H1 (cell line): ENCODE measurements around the gene NLRP11. TPM values are rescaled to one million over a fixed set of nuclear protein-coding genes. Genes with fewer than 3 reads are reported as not detected.

Experiments
- CTCF ChIA-PET: fragments of 300-600 bp; sonication (Branson Sonifier 250); formaldehyde crosslinking; loops from one replicate; lab custom pipeline; 2021; ENCODE audit not compliant: partially characterized antibody; lab: Charles Lee
- POLR2A ChIA-PET: fragments of 300-600 bp; sonication (Branson Sonifier 250); formaldehyde crosslinking; loops from one replicate; lab custom pipeline; 2021; ENCODE audit warnings: inconsistent platforms; ENCODE audit not compliant: partially characterized antibody; lab: Charles Lee
- DNase-seq, 2 experiments: peaks; one replicate each; pipeline versions ENCODE4 v3.0.0 to v3.0.0-alpha.2; 2010 to 2022; ENCODE audit warnings: low spot score in 2 of 2, low read depth in 1 of 2, mixed read lengths in 1 of 2
- FAIRE-seq: peaks from 2 replicates; lab custom pipeline; 2011; peaks lifted over from hg19 to GRCh38; lab: Jason Lieb, UNC
- H2AFZ ChIP-seq: 2 replicates; pipeline ENCODE4 v1.8.1; 2012; ENCODE audit warnings: low read length, inconsistent platforms
- H2AK5ac ChIP-seq: 2 replicates; pipeline ENCODE4 v1.6.1; 2013; ENCODE audit warnings: low read depth, low read length
- H2BK120ac ChIP-seq: replicated peaks from 2 replicates; pipeline ENCODE3; 2013; ENCODE audit warnings: low read depth, low read length, inconsistent platforms
- H2BK12ac ChIP-seq: 2 replicates; pipeline ENCODE4 v1.6.1; 2013; ENCODE audit warnings: low read depth, low read length
- H2BK15ac ChIP-seq: 2 replicates; pipeline ENCODE4 v1.6.1; 2013; ENCODE audit warnings: low read length
- H2BK20ac ChIP-seq: 2 replicates; pipeline ENCODE4 v1.6.1; 2013; ENCODE audit warnings: low read length
- H2BK5ac ChIP-seq: 2 replicates; pipeline ENCODE4 v1.6.1; 2013; ENCODE audit warnings: low read depth, low read length
- H3K14ac ChIP-seq: 2 replicates; pipeline ENCODE4 v1.6.1; 2013; ENCODE audit warnings: inconsistent platforms; ENCODE audit not compliant: insufficient read length
- H3K18ac ChIP-seq: 2 replicates; pipeline ENCODE4 v1.6.1; 2013; ENCODE audit warnings: low read length; ENCODE audit errors: extremely low read depth
- H3K23ac ChIP-seq: 2 replicates; pipeline ENCODE4 v1.6.1; 2013; ENCODE audit warnings: inconsistent platforms; ENCODE audit not compliant: insufficient read length
- H3K23me2 ChIP-seq: 2 replicates; pipeline ENCODE4 v1.6.1; 2013; ENCODE audit warnings: low read depth, low read length
- H3K27ac ChIP-seq: 2 replicates; pipeline ENCODE4 v1.6.1; 2011; ENCODE audit warnings: low read depth, low read length, inconsistent platforms
- H3K27me3 ChIP-seq, 4 experiments: replicated peaks in 1 of 4; 1 replicate in 1 of 4; 2 replicates in 3 of 4; pipeline versions ENCODE4 v1.6.1 to v1.8.1; 2011 to 2013; ENCODE audit warnings: low read length in 3 of 4, mild to moderate bottlenecking in 3 of 4, inconsistent platforms in 2 of 4, mixed read lengths in 2 of 4, moderate library complexity in 1 of 4; ENCODE audit not compliant: control insufficient read depth in 3 of 4, insufficient read depth in 3 of 4; ENCODE audit errors: extremely low read depth in 1 of 4
- H3K36me3 ChIP-seq, 4 experiments: 2 replicates each; pipeline versions ENCODE4 v1.6.1 to v1.8.1; 2011 to 2013; ENCODE audit warnings: mild to moderate bottlenecking in 4 of 4, low read length in 3 of 4, moderate library complexity in 2 of 4, control low read depth in 1 of 4, inconsistent platforms in 1 of 4; ENCODE audit not compliant: insufficient read depth in 4 of 4, control insufficient read depth in 2 of 4
- H3K4ac ChIP-seq: replicated peaks from 2 replicates; pipeline ENCODE3; 2013; ENCODE audit warnings: low read length, low read depth, mixed read lengths, inconsistent platforms; ENCODE audit not compliant: insufficient read length
- H3K4me1 ChIP-seq, 4 experiments: replicated peaks in 1 of 4; 1 replicate in 1 of 4; 2 replicates in 3 of 4; pipeline versions ENCODE4 v1.6.1 to v1.8.1; 2011 to 2013; ENCODE audit warnings: low read length in 3 of 4, inconsistent platforms in 2 of 4, mixed read lengths in 1 of 4; ENCODE audit not compliant: insufficient read depth in 4 of 4, control insufficient read depth in 3 of 4
- H3K4me2 ChIP-seq, 2 experiments: 2 replicates each; pipeline versions ENCODE4 v1.6.1 to v1.8.1; 2011 to 2013; ENCODE audit warnings: low read depth in 2 of 2, low read length in 2 of 2, control low read depth in 1 of 2, inconsistent platforms in 1 of 2, mild to moderate bottlenecking in 1 of 2; ENCODE audit not compliant: insufficient read depth in 1 of 2
- H3K4me3 ChIP-seq, 4 experiments: fragments of 200-600, 300-600 bp in 1 of 4; sonication (generic), shearing (Covaris generic), sonication (Bioruptor Twin) in 1 of 4; 2 replicates each; pipeline versions ENCODE4 v1.5.1 to v1.8.1; 2011 to 2016; ENCODE audit warnings: low read length in 4 of 4, low read depth in 3 of 4, control low read depth in 2 of 4, inconsistent platforms in 2 of 4, mild to moderate bottlenecking in 2 of 4, mixed read lengths in 1 of 4, moderate library complexity in 1 of 4; ENCODE audit not compliant: insufficient read depth in 2 of 4; ENCODE audit errors: extremely low read depth in 1 of 4
- H3K56ac ChIP-seq: replicated peaks from 2 replicates; pipeline ENCODE3; 2013; ENCODE audit warnings: low read depth, mild to moderate bottlenecking, mixed read lengths, low read length, inconsistent platforms; ENCODE audit not compliant: insufficient read length
- H3K79me1 ChIP-seq: 2 replicates; pipeline ENCODE4 v1.6.1; 2013; ENCODE audit warnings: low read depth, low read length, control low read depth
- H3K79me2 ChIP-seq, 2 experiments: 2 replicates each; pipeline versions ENCODE4 v1.6.1 to v1.8.1; 2012 to 2013; ENCODE audit warnings: low read length in 2 of 2, mild to moderate bottlenecking in 2 of 2, inconsistent platforms in 1 of 2; ENCODE audit not compliant: insufficient read depth in 2 of 2, control insufficient read depth in 1 of 2
- H3K9ac ChIP-seq, 4 experiments: replicated peaks in 1 of 4; 1 replicate in 1 of 4; 2 replicates in 3 of 4; pipeline versions ENCODE4 v1.6.1 to v1.8.1; 2011 to 2013; ENCODE audit warnings: low read depth in 3 of 4, low read length in 3 of 4, control low read depth in 2 of 4, mild to moderate bottlenecking in 2 of 4, moderate library complexity in 2 of 4, inconsistent platforms in 1 of 4; ENCODE audit errors: extremely low read depth in 1 of 4
- H3K9me3 ChIP-seq, 2 experiments: 2 replicates each; pipeline versions ENCODE4 v1.6.1 to v1.8.1; 2012 to 2013; ENCODE audit warnings: mild to moderate bottlenecking in 2 of 2, moderate library complexity in 2 of 2, control low read depth in 1 of 2, inconsistent platforms in 1 of 2, low read depth in 1 of 2, low read length in 1 of 2, mixed read lengths in 1 of 2; ENCODE audit not compliant: insufficient read depth in 2 of 2
- H4K20me1 ChIP-seq, 2 experiments: replicated peaks in 1 of 2; 2 replicates each; pipeline versions ENCODE3 to v1.8.1; 2011 to 2013; ENCODE audit warnings: inconsistent platforms in 2 of 2, low read length in 2 of 2, mild to moderate bottlenecking in 1 of 2; ENCODE audit not compliant: insufficient read depth in 2 of 2, control insufficient read depth in 1 of 2
- H4K5ac ChIP-seq: 2 replicates; pipeline ENCODE4 v1.6.1; 2013; ENCODE audit warnings: low read length, low read depth, mixed read lengths, inconsistent platforms; ENCODE audit not compliant: insufficient read length
- H4K8ac ChIP-seq: 2 replicates; pipeline ENCODE4 v1.8.0; 2013; ENCODE audit warnings: mild to moderate bottlenecking, moderate library complexity, low read length, inconsistent platforms; ENCODE audit not compliant: insufficient read depth; ENCODE audit errors: extremely low read depth
- H4K91ac ChIP-seq: replicated peaks from 2 replicates; pipeline ENCODE3; 2013; ENCODE audit warnings: low read length, mixed read lengths, inconsistent platforms; ENCODE audit not compliant: insufficient read length
- ASH2L ChIP-seq: fragments of 200-600, 300-600 bp; sonication (generic); IDR thresholded peaks from one replicate; pipeline ENCODE4 v1.7.1; 2017; ENCODE audit warnings: low read length
- CBX8 ChIP-seq: fragments of 300-800, 300-1000 bp; sonication (generic); IDR thresholded peaks from 2 replicates; pipeline ENCODE4 v1.7.1; 2016; ENCODE audit warnings: low read depth, low read length, borderline replicate concordance
- CHD2 ChIP-seq: IDR thresholded peaks from 2 replicates; pipeline ENCODE4 v1.6.1; 2012; ENCODE audit warnings: low read length, improper control_type of control experiment
- KDM4A ChIP-seq: IDR thresholded peaks from one replicate; pipeline ENCODE4 v1.7.1; 2012; ENCODE audit warnings: low read depth, mild to moderate bottlenecking, moderate library complexity, low read length, inconsistent platforms; ENCODE audit not compliant: severe bottlenecking
- MAFK ChIP-seq: IDR thresholded peaks from 2 replicates; pipeline ENCODE4 v1.6.1; 2012; ENCODE audit warnings: low read depth, mild to moderate bottlenecking, improper control_type of control experiment, low read length
- NANOG ChIP-seq: IDR thresholded peaks from 2 replicates; pipeline ENCODE4 v1.6.1; 2011; ENCODE audit warnings: low read length, low read depth, mild to moderate bottlenecking, inconsistent platforms; ENCODE audit not compliant: insufficient read depth, poor library complexity, severe bottlenecking
- POLR2A ChIP-seq, 2 experiments: IDR thresholded peaks; 1 replicate in 1 of 2; 2 replicates in 1 of 2; pipeline ENCODE4 v1.6.1; 2011; ENCODE audit warnings: low read depth in 2 of 2, low read length in 2 of 2, mild to moderate bottlenecking in 2 of 2; ENCODE audit errors: control extremely low read depth in 1 of 2
- RNF2 ChIP-seq: fragments of 200-900, 300-1000 bp; sonication (generic); IDR thresholded peaks from 2 replicates; pipeline ENCODE4 v1.7.1; 2016; ENCODE audit warnings: borderline replicate concordance, low read depth, mild to moderate bottlenecking, antibody characterized with exemption, low read length; ENCODE audit not compliant: poor library complexity, severe bottlenecking; ENCODE audit errors: missing control alignments
- SIX5 ChIP-seq: IDR thresholded peaks from 2 replicates; pipeline ENCODE4 v1.6.1; 2011; ENCODE audit warnings: mild to moderate bottlenecking, low read depth, low read length
- TCF12 ChIP-seq: IDR thresholded peaks from 2 replicates; pipeline ENCODE4 v1.6.1; 2011; ENCODE audit warnings: low read depth, mild to moderate bottlenecking, low read length
- WGBS, 2 experiments: shearing (Covaris generic) in 1 of 2; methylation state at CpG; one replicate each; pipeline versions ENCODE4 v1.1.6 to v1.1.7; 2013 to 2015; ENCODE audit warnings: low lambda C conversion rate in 2 of 2, mixed read lengths in 2 of 2, inconsistent platforms in 1 of 2, low coverage in 1 of 2, missing lambda C conversion rate in 1 of 2; ENCODE audit not compliant: insufficient replicate concordance in 2 of 2, insufficient coverage in 1 of 2, insufficient read length in 1 of 2; ENCODE audit errors: extremely low coverage in 1 of 2, missing lambda C conversion rate in 1 of 2; 5-methylcytosine and 5-hydroxymethylcytosine counted together
- polyA plus RNA-seq, 7 experiments: library from polyadenylated mRNA; depleted of rRNA in 3 of 7; stranded (reverse) in 5 of 7; unstranded in 2 of 7; fragments of >200 nt in 5 of 7; fragments of 200-250 nt in 2 of 7; gene quantifications; 1 replicate in 5 of 7; 2 replicates in 1 of 7; 4 replicates in 1 of 7; pipeline versions ENCODE4 v1.2.1 to v1.2.3, GENCODE V29; 2011 to 2013; ENCODE audit warnings: missing spikeins in 2 of 7, mixed read lengths in 2 of 7
- total RNA-seq: library from RNA; stranded (reverse); fragmentation: NEBNext Ultra II Directional; extraction: Animal tissue kit (Norgen Biotek cat#: 25700); gene quantifications from 2 replicates; pipeline ENCODE4 v1.2.1, GENCODE V29; 2021
- TF ChIP-seq, protein P1 (sequence below): IDR thresholded peaks from 2 replicates; pipeline ENCODE4 v1.6.1; 2011; ENCODE audit warnings: low read depth, mild to moderate bottlenecking, low read length; ENCODE audit not compliant: insufficient read depth
- TF ChIP-seq, protein P2 (sequence below), 3 experiments: IDR thresholded peaks; 1 replicate in 2 of 3; 2 replicates in 1 of 3; pipeline versions ENCODE4 v1.5.1 to v1.6.1; 2011; ENCODE audit warnings: low read length in 3 of 3, mild to moderate bottlenecking in 3 of 3, inconsistent platforms in 2 of 3, low read depth in 1 of 3, moderate library complexity in 1 of 3; ENCODE audit not compliant: insufficient read depth in 1 of 3; ENCODE audit errors: control extremely low read depth in 1 of 3

The NLRP11 gene
- total and polyA plus RNA-seq, 2 of the 8 experiments (the other 6 are each of a cell fraction or from before 2014, with no cell fraction given) = not detected

DNA sequence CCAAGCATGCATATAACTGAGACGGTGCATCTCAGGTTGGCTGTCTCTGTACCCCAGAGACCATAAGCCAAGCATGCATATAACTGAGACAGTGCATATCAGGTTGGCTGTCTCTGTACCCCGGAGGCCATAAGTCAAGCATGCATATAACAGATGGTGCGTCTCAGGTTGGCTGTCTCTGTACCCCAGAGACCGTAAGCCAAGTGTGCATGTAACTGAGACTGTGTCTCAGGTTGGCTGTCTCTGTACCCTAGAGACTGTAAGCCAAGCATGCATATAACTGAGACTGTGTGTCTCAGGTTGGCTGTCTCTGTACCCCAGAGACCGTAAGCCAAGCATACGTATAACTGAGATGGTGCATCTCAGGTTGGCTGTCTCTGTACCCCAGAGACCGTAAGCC lies 35.3 kb upstream of the NLRP11 start:
- no peak overlapping the region for H2BK120ac ChIP-seq
- H2BK20ac ChIP-seq = no peak overlapping the region
- H3K4me3 ChIP-seq = no peak overlapping the region
- no peak overlapping the region for H3K14ac ChIP-seq
- H4K5ac ChIP-seq = no peak overlapping the region
- no peaks in the 10 kb centered on the region for H3K79me1 ChIP-seq
- no peaks in the 10 kb centered on the region for H3K23me2 ChIP-seq
- no peak overlapping the region for H3K18ac ChIP-seq
- no peaks in the 10 kb centered on the region for H3K79me2 ChIP-seq
- H3K9ac ChIP-seq = no peak overlapping the region
- 85% methylated on average over 7 of the region's 7 CpGs; no CpG with 5 or more reads in 1 of the 2 experiments for WGBS, 2 experiments
- H2AFZ ChIP-seq = no peak overlapping the region
- FAIRE-seq (no peak), DNase-seq (no peak)
- H3K4me1 ChIP-seq = no peaks in the 10 kb centered on the region
- H2BK12ac ChIP-seq = no peak overlapping the region
- CTCF ChIA-PET = no interaction called here
- no peak overlapping the region for H4K8ac ChIP-seq
- H3K4ac ChIP-seq = no peak overlapping the region
- POLR2A ChIA-PET = no interaction called here
- no peak overlapping the region for H3K4me2 ChIP-seq
- H4K20me1 ChIP-seq = no peaks in the 10 kb centered on the region
- peaks cover 60 to 84% of the 10 kb centered on the region in 2 experiments for H3K9me3 ChIP-seq
- H4K91ac ChIP-seq = no peak overlapping the region
- no peak overlapping the region for H3K27ac ChIP-seq
- no peak overlapping the region for H2AK5ac ChIP-seq
- H3K27me3 ChIP-seq = no peaks in the 10 kb centered on the region
- H2BK15ac ChIP-seq = no peak overlapping the region
- H3K56ac ChIP-seq = no peak overlapping the region
- no peak overlapping the region for H2BK5ac ChIP-seq
- no peaks in the 10 kb centered on the region for H3K36me3 ChIP-seq
- no peak overlapping the region for H3K23ac ChIP-seq
- TF ChIP-seq RNF2 (no peak), KDM4A (no peak), NANOG (no peak), TCF12 (no peak), SIX5 (no peak), ASH2L (no peak), CHD2 (no peak), CBX8 (no peak), MAFK (no peak), POLR2A (IDR thresholded peaks at IDR 0.05; ENCODE audit: control extremely low read depth in 1 of 2, low read depth in 2 of 2, low read length in 2 of 2) (no peak)
- TF ChIP-seq, protein P1, sequence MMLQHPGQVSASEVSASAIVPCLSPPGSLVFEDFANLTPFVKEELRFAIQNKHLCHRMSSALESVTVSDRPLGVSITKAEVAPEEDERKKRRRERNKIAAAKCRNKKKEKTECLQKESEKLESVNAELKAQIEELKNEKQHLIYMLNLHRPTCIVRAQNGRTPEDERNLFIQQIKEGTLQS = no peak
- TF ChIP-seq, protein P2, sequence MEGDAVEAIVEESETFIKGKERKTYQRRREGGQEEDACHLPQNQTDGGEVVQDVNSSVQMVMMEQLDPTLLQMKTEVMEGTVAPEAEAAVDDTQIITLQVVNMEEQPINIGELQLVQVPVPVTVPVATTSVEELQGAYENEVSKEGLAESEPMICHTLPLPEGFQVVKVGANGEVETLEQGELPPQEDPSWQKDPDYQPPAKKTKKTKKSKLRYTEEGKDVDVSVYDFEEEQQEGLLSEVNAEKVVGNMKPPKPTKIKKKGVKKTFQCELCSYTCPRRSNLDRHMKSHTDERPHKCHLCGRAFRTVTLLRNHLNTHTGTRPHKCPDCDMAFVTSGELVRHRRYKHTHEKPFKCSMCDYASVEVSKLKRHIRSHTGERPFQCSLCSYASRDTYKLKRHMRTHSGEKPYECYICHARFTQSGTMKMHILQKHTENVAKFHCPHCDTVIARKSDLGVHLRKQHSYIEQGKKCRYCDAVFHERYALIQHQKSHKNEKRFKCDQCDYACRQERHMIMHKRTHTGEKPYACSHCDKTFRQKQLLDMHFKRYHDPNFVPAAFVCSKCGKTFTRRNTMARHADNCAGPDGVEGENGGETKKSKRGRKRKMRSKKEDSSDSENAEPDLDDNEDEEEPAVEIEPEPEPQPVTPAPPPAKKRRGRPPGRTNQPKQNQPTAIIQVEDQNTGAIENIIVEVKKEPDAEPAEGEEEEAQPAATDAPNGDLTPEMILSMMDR (IDR thresholded peaks at IDR 0.05; ENCODE audit: control extremely low read depth in 1 of 3, insufficient read depth in 1 of 3, low read depth in 1 of 3, low read length in 3 of 3) = no peak
